WERI-Rb-1 (cell line): ENCODE measurements around the gene FTCD.
A peak's percentile ranks its signal among the peaks of the same experiment; 100 is the strongest.

ENCODE experiments used
- DNase-seq: peaks from one replicate; pipeline ENCODE4 v3.0.0-alpha.2; 2020
- H3K27ac ChIP-seq: fragments of 250-450 bp; sonication (Bioruptor Pico); 2 replicates; pipeline ENCODE4 v1.5.1; 2020; ENCODE audit warnings: mild to moderate bottlenecking, moderate library complexity
- H3K27me3 ChIP-seq: fragments of 250-450 bp; sonication (Bioruptor Pico); 2 replicates; pipeline ENCODE4 v1.5.1; 2021; ENCODE audit warnings: mild to moderate bottlenecking, low read depth, moderate library complexity; ENCODE audit not compliant: insufficient read depth, severe bottlenecking
- H3K36me3 ChIP-seq: fragments of 250-450 bp; sonication (Bioruptor Pico); 2 replicates; pipeline ENCODE4 v1.5.1; 2020; ENCODE audit warnings: mild to moderate bottlenecking, moderate library complexity
- H3K4me3 ChIP-seq: 2 replicates; pipeline ENCODE4 v1.5.1; 2011; ENCODE audit warnings: low read depth, mild to moderate bottlenecking, control low read depth, low read length
- H3K9me3 ChIP-seq: fragments of 250-450 bp; sonication (Bioruptor Pico); 2 replicates; pipeline ENCODE4 v1.5.1; 2021; ENCODE audit warnings: mild to moderate bottlenecking, moderate library complexity; ENCODE audit not compliant: severe bottlenecking
- TF ChIP-seq, protein P1 (sequence below): IDR thresholded peaks from 2 replicates; pipeline ENCODE4 v1.5.1; 2011; ENCODE audit warnings: low read depth, mild to moderate bottlenecking, control low read depth, inconsistent platforms, low read length

FTCD gene

DNA sequence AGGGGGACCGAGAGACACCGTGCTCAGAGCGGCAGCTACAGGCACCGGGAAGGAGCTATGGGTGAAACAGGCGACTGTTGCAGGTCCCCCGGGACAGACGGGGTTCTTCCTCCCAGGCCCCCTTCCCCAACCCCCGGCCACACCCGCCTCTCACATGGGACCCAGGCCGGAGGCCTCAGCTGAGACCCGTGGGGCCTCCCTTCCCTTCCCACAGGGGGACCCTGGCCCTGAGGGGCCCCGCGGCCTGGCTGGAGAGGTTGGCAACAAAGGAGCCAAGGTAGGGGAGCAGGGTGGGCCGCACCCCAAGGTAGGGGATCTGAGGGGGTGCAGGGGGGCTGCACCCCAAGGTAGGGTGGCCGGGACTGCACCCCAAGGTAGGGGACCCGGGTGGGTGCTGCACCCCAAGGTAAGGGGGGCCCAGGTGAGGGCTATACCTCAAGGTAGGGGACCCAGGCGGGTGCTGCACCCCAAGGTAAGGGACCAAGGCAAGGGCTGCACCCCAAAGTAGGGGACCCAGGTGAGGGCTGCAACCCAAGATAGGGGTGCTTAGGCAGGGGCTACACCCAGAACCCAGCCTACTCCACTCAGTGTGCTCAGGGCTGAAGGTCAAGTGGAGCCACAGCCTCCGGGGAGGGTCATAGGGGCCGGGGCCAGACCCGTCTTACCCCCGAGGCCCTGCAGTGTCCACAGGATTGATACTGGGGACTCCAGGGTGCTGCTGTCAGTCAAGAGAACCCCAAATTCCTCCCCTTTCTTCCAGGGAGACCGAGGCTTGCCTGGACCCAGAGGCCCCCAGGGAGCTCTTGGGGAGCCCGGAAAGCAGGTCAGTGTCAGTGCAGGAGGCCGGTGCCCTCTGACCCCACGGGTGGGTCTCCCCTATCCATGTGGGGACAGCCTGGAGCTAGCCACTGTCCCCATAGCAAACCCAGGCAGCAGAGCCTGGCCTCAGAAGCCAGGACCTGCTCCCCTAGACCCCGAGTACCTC, 34.8 kb downstream of the FTCD start:
- TF ChIP-seq, protein P1, sequence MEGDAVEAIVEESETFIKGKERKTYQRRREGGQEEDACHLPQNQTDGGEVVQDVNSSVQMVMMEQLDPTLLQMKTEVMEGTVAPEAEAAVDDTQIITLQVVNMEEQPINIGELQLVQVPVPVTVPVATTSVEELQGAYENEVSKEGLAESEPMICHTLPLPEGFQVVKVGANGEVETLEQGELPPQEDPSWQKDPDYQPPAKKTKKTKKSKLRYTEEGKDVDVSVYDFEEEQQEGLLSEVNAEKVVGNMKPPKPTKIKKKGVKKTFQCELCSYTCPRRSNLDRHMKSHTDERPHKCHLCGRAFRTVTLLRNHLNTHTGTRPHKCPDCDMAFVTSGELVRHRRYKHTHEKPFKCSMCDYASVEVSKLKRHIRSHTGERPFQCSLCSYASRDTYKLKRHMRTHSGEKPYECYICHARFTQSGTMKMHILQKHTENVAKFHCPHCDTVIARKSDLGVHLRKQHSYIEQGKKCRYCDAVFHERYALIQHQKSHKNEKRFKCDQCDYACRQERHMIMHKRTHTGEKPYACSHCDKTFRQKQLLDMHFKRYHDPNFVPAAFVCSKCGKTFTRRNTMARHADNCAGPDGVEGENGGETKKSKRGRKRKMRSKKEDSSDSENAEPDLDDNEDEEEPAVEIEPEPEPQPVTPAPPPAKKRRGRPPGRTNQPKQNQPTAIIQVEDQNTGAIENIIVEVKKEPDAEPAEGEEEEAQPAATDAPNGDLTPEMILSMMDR: no peak
- H3K27ac ChIP-seq: no peak overlapping the region
- no peak for DNase-seq
- peaks cover 22% of the 10 kb centered on the region for H3K36me3 ChIP-seq
- H3K27me3 ChIP-seq: no peaks in the 10 kb centered on the region
- no peaks in the 10 kb centered on the region for H3K9me3 ChIP-seq
- H3K4me3 ChIP-seq: no peak overlapping the region

DNA sequence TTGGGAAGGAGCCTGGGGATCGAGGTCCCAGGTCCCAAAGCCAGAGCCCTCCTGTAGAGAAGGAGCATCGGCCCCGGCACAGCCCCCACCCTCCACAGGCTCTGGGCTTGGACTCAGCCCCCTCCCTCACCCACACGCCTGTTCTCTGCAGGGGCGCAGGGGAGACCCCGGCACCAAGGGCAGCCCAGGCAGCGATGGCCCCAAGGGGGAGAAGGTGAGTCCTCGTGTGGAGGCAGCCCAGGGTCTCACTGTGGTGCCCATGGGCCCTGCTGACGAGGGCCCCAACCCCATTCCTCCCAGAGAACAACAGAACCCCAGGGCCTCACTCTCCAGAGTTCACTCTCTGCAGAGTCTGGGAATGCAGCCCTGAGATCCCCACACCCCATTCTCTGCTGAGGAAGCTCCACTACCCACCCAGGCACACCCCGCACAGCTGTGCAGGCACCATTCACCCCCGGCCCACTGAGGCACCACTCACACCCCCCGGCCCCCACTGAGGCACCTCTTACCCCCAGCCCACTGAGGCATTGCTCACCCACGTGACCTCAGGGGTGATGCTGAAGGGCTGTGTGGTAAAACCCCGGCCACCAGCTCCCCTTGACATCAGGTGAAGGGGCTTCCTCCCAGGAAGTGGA, 35.6 kb downstream of the FTCD start:
- H3K36me3 ChIP-seq: peaks cover 30% of the 10 kb centered on the region
- H3K27me3 ChIP-seq: no peaks in the 10 kb centered on the region
- H3K4me3 ChIP-seq: no peak overlapping the region
- peaks cover 2% of the 10 kb centered on the region for H3K9me3 ChIP-seq
- DNase-seq: no peak
- TF ChIP-seq, protein P1: no peak
- H3K27ac ChIP-seq: no peak overlapping the region

DNA sequence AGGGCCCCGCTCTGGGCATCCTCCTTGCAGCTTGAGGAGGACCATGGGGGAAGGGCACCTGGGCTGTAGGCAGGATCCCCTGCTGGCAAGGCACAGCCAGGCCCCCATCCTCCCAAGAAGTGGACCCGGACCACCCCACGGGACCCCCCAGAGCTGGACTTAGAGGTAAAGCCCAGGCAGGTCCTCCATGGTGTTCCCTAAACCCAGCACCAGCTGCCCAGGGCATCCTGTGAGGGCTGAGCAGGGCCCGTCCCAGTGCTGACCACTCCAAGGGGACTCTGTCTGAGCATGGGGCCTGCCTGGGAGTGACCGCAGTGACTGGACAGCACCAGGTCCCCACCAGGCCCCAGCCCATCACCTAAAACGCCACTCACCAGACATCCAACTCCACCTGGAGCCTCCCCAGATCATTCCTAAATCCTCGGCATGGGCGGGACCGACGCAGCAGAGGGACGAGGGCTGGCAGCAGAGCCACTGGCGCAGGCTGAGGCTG, 36.2 kb downstream of the FTCD start:
- DNase-seq: peak; percentile 8
- TF ChIP-seq, protein P1: no peak
- H3K36me3 ChIP-seq: peaks cover 35% of the 10 kb centered on the region
- no peak overlapping the region for H3K27ac ChIP-seq
- no peaks in the 10 kb centered on the region for H3K27me3 ChIP-seq
- no peak overlapping the region for H3K4me3 ChIP-seq
- peaks cover 4% of the 10 kb centered on the region for H3K9me3 ChIP-seq

DNA sequence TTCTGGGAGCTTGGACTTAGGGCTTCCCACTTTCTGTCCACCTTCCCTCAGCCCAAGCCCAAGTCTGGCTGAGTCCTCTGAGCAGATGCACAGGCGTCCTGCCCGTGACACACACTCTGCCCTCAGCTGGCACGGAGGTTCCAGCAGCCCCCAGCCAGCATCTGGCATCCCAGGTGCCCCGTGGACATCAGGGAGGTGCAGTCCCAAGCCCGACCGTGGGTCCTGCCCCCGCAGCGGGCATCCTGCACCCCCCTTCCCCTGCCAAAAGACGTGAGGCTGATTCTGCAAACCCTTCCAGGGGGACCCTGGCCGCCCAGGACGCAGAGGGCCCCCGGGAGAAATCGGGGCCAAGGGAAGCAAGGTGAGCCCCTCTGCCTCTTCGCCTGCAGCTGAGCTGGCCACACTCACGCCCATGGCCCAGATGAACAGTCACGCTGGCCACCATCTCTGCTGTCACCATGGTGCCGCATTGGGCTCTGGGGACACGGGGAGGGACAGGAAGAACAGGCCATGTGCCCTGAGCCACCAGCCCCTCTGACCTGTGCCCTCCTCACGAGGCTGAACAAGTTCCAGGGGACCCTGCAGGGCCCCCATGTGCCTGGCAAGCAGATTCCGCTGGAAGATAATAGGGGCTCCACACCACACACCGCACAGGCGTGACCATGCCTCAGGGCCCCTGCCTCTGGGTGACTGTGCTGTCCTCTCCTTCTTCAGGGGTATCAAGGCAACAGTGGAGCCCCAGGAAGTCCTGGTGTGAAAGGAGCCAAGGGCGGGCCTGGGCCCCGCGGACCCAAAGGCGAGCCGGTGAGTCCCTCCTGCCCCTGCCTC, 36.8 kb downstream of the FTCD start:
- TF ChIP-seq, protein P1: no peak
- DNase-seq: peak; percentile 8
- H3K27me3 ChIP-seq: no peaks in the 10 kb centered on the region
- peaks cover 38% of the 10 kb centered on the region for H3K36me3 ChIP-seq
- no peak overlapping the region for H3K27ac ChIP-seq
- no peak overlapping the region for H3K4me3 ChIP-seq
- H3K9me3 ChIP-seq: peaks cover 4% of the 10 kb centered on the region

DNA sequence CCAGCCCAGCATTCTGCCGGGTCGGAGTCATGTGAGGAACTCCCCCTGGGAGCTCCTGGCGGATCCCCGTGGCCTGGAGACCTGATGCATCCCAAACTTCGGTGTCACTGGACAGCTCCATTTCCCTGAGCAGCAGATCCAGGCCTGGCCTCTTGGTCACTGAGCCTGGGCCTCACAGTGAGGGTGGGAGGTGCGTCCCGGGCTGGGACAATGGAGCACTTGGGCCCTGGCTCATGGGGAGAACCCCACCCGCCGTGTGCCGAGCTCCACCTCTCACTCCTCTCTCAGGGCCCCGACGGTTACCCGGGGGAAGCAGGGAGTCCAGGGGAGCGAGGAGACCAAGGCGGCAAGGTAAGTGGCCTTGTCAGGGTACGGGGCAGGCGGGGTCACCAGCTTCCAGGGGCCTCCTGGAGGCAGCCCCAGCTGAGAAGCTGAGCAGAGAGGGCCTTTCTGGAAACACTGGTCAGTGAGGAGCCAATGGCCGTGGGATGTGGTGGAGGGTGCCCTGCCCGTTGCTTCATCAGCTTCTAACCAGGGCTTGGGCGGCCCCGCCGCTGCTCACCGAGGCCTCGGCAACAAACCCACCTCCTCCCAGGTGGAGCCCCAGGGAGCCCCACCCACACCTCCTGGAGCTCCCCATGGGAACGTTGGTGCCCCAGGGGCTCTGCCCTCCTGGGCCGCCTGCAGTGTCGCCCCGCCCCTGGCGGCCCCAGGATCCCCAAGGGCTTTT, 37.6 kb downstream of the FTCD start:
- no peaks in the 10 kb centered on the region for H3K27me3 ChIP-seq
- H3K36me3 ChIP-seq: peaks cover 41% of the 10 kb centered on the region
- H3K27ac ChIP-seq: no peak overlapping the region
- H3K4me3 ChIP-seq: no peak overlapping the region
- TF ChIP-seq, protein P1: no peak
- DNase-seq: no peak
- peaks cover 4% of the 10 kb centered on the region for H3K9me3 ChIP-seq
